HG03460 (cell line): ENCODE results near the gene RASGRF2.
"Not testable (repeated sequence)": the region's sequence is repeated elsewhere in the genome, so short reads cannot be mapped to it uniquely, and the experiment has no call there.

ENCODE experiments used
- ATAC-seq: cut with Tn5 transposase; IDR thresholded peaks from one replicate; pipeline ENCODE4 v1.9.1; 2021; ENCODE audit not compliant: unreplicated experiment

The RASGRF2 gene

DNA sequence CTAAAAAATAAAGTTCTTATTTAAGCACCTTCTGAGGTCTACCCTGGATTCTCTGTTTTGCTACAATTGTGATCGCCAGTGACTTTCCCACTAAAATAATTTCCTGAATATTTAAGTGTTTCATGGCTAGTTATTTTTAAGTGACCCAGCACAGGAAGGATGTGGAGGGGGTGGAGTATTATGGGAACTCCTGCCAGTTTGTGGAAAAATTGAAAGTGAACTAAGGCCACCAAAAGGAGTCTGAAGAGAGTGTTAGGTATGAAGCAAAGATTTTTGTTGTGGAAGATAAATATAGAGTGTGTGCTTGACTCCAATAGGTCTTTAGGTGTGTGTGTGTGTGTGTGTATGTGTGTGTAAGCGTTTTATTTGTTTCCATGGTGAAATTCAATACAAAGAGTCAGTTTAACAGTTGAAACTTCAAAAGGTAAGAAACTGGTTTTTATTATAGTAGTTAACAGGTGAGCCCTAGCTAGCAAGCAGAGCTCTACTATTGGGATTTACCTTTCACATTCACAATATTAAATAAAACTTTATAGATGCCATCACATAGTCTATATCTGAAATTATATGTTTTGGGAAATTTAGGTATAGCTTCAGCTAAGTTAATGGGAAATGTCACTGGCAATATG lies 25.6 kb downstream of the RASGRF2 start:
- ATAC-seq: no peak

DNA sequence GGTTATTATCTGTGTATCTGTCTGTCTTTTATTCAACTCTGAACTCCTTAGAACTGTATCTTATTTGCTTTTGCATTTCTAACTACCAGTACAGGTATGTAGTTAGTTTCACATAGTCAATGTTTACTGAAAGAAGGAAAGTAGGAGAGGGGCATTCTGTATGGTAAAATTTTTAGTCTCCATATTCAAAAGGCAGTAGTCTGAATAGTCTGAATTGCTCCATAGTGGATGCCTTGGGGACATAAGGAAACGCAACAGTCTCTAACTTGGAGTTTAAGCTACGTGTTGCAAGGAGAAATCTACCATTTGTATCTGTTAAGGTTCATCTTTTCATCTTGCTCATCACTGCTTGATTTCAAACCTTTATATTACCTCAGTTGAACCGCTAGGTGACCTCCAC lies 26.2 kb downstream of the RASGRF2 start:
- no peak for ATAC-seq

DNA sequence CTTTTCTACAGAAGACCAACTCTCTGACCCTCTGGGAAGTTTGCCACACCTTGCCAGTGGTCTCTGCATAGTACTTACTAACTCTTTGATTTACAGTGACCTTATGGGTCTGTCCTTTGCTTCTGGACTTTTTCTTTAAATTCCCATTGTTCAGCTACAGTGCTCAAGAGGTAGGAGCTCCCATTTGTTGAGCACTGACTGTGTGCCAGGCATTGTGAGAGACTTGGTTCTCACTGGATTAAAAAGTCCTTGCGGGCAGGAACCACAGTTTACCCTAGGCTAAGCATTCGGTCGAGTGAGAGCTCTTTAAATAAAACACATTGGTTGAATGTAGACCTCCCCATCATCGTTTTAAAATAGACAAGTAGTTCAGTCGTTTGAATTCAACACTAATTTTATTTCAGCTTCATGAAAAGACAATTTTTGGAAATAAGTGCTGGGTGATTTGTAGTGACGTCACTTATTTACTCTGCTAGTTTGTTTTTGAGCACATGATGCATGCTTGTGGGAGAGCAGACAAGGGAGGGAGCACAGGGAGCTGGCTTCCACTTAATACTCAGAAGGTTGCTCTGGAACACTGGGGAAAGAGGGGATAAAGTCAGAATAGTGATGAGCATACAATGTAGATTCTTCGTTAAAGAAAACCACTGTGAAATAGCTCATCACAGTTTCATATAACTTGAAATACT lies 27.1 kb downstream of the RASGRF2 start:
- ATAC-seq: no peak

DNA sequence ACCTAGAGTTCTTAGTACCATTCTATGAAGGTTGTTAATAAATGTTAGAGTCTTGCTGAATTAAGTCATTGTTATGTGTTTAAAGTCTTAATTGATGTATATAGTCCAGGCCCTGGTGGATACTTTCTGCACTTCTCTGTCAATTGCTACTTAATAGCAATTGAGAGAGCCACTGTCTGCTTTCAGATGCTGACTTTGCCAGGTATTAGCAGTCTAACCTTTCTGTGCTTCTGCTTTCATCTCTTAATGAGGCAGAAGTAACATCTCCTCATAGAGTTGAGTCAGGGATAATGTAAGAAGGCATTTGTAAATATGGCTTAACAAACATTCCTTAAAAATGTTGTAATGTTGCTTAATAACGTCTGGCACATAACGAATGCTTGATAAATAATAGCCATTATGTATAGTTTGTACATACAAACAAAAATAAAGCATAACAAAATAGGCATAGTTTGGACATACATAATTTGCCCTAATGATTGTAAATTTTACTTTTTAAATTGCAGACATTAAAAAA lies 28.3 kb downstream of the RASGRF2 start:
- no peak for ATAC-seq

DNA sequence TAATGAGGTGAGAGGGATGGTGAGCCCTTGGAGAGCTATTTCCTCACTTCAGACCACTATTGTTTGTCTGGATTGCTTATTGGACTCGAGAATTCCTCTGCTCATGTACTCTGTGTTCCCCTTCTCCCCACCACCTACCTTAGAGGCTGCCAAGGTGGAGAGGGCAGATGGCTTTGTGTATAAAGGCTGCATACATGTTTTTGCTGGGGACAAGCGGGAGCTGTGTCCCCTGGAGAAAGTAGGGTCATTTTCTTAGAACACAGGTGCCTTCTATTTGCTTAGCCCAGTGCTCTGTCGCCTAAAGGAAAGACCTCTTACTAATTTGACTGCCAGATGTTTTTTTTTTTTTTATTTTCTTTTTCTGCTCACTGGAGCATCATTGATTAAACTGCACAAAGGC lies 29.7 kb downstream of the RASGRF2 start:
- no peak for ATAC-seq

DNA sequence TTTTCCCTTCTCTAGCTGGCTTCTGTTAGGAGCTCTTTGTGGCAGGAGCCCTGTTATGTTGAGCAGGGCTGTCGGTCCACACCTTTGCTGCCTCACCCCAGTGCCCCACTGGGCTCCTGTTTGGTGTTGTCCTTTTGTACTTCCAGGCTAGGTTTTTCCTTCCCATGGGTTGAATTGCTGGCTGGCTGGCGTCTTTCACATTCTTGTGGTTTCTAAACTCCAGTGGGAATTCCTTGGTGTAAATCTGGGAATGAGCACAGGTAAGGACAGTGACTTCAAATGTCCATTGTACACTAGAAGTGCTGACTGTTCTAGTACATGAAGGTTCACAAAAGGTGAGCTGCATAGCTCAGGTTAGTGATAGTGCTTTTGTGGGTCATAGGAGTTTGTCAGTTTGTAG lies 30.4 kb downstream of the RASGRF2 start:
- ATAC-seq: no peak

DNA sequence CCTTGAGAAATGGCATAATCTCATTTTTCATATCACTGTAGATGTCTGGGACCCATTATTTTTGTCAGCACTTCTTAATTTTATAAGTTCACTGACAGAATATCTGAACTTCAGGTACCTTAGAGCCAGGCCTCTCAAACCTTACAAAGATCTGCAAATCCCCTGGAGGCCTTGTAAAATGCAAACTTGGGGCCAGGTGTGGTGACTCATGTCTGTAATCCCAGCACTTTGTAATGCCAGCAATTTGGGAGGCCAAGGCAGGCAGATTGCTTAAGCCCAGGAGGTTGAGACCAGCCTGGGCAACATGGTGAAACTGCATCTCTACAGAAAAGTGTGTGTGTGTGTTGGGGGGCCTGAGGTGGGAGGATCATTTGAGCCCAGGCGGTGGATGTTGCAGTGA lies 30.8 kb downstream of the RASGRF2 start:
- ATAC-seq: no peak

DNA sequence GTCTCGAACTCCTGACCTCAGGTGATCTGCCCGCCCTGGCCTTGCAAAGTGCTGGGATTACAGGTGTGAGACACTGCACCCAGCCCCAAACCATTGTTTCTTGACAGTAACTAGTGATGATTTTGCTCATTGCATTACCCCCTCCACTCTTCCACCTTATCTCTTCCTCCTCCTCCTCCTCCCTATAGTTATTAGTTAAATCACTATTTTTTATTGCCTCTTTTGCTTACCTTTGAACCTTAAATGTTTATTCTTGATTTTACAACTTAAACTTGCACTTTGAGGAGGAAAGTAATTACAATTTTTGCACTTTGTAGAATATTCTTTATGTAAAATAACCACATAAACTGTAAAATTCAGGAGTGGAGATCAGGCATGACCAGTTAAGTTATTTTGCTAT lies 35.7 kb downstream of the RASGRF2 start:
- ATAC-seq: no peak

DNA sequence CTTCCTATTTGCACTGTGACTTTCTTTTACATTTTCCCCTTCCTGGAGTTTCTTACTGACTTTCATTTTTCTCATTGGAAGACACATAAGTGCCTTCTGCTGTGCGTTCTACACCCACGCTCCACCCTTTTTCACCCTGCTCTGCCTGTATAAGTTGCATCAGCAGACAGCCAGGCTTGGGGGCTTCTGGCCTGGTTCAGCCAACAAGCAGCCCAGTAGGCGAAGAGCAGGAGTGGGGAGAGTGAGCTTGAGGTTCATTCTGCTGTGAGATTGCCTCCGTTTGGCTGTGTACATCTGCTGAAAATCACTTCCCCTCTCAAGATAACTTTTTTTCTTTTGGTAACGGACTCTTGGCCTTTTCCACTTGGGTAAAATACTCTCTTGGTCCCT lies 38.4 kb downstream of the RASGRF2 start:
- ATAC-seq: no peak

DNA sequence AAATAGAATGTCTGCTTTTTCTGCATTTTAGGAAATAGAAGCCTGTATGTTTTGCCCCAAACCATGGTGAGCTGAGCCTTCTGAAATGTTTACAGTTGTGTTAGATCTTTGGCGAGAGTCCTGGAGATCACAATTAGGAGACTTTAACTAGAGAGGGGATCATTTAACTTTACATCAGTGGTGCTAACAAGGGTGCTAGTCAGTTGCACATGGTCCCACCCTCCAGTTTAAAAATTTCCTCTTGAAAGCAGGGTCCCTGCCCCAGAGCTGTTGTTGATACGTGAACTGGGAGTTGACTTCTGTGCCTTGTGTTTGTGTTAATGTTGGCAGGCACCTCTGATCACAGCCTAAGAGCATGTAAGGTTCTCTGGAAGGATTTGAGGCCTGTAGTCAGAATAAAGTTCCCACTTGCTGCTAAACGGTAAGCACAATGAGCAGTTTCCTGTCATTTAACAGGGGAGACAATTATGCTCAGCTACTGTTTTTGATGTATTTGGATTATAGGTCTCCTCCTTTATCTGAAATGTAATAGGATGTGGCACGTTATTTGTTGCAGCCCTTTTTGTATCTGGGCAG lies 43.7 kb downstream of the RASGRF2 start:
- ATAC-seq: no peak

DNA sequence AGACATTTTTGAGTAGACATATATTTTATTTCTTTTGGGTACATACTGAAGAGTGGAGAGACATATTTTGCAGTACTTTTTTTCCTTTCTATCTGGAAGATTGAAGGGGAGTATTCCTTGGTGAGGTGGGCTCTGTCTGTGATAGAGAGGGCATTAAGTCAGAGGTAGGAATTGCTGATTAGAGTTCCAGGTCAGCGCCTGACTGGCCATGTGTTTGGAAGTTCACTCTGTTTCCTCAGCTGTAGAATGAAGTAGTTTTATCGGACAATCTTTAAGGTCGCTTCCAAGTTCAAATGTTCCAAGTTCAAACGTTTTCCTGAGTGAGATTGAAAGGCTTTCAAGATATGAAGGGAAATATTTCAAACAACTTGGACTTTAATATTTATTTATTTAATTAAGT lies 45.5 kb downstream of the RASGRF2 start:
- ATAC-seq: no peak

DNA sequence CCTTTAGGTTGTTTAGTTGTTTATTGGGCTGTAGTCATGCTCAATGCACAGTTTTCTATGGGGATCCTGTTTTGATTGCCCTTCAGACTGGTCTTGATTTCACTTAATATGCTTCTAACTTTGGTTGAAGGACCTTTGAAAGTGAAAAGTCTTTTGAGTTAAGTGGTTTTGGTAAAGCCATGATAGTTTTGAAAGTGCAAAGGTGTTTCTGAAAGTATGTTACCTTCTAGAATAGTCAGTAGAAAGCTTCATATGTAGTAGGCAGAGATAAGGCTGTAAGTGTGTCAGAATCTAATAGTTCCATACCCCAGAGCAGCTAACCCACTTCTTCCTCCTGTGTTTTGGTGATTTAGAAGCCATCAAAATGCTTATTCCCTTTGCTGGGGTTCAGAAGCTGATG lies 46.1 kb downstream of the RASGRF2 start:
- ATAC-seq: no peak

DNA sequence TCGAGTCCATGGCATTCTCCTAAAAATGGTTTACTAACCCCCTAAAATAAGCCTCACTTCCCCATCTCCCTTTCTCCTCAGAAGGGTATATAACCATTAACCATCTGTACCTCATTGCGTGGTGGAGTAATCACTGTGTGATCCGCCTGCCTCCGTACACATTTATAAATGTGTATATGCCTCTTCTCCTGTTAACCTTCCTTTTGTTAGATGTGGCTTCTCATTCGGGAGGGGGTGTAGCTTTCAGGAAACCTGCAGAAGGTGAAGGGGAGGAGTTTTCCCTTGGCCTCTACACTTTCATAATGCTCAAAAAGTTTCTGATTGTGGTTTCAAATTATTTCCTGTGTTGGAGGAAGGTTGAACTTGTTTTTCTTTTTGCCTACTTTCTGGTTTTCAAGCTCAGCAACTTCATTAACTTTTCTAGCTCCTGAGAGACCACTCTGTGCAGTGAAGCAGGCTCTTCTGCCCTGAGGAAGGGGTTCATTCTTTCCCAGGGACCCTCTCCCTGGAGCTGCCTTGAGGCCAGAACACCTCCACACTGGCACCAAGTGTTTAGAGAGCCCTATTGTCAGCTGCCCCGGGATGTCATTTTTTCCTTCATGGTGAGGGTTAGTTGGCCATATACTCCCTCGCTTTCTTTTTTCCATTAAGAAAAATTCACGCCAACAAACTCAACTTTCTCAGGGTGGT lies 46.9 kb downstream of the RASGRF2 start:
- no peak for ATAC-seq

DNA sequence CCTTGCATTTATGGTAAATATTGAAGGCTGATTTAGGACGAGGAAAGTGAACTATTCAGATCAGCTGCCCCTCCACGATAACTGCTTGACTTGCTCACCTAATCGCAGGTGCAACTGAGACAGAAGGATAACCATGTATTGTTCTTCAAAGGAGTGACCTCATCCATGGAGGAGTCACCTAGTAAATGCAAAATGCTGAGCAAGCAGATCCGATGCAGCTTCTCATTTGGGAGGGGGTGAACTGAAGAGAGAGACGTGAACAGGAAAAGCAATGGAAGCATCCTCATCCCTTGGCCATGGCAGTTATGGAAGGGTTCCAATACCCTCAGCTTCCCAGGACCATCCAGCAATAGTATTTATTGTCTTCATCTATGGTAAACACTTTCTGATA lies 47.5 kb downstream of the RASGRF2 start:
- ATAC-seq: no peak

DNA sequence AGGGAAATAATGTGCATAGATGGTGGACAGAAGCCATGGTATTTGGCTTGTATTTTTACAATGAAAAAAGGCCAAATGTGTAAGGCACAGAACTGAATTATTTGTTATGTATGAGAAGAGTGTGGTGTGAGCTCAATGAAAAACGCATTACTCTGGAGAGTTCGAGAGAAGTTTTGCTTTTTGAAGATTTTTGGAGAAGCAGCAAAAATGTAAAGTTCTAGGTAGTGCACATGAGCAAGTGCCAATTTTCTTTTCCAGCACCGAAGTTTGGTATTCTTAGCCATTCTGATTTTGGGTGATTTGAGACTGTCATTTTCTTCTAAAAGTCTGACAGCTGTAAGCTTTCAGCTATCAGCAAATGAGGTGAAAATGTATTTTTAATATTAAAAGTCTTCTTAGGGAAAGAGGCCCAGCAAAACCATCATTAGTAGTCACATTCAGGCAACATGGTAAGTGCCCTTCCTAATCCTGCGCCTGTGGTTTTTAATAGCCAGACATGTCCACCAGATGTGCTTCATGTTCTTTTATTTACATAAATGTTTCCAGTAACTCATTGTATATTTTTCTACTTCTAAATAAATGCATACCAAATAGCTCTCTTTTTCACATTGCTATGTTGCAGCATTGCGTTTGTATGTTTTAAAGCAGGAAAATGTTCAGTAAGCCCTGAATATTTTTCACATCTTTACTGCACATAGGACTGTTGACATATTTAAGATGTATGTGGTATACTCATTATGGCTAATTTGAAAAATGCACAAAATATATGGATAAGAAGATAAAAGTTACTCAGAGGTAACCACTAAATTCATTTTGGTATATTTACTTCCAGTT lies 50.4 kb downstream of the RASGRF2 start:
- no peak for ATAC-seq

DNA sequence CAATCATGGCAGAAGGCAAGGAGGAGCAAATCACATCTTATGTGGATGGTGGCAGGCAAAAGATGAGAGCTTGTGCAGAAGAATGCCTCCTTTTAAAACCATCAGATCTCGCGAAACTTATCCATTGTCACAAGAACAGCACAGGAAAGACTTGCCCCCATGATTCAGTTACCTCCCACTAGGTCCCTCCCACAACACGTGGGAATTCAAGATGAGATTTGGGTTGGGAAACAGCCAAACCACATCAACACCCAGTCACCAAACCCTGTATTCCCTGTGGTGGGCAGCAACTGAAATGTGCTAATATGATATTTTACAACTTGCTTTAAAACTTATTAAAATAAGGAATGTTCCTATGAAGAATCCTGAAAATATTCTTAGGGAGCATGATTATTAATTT lies 54.2 kb downstream of the RASGRF2 start:
- no peak for ATAC-seq

DNA sequence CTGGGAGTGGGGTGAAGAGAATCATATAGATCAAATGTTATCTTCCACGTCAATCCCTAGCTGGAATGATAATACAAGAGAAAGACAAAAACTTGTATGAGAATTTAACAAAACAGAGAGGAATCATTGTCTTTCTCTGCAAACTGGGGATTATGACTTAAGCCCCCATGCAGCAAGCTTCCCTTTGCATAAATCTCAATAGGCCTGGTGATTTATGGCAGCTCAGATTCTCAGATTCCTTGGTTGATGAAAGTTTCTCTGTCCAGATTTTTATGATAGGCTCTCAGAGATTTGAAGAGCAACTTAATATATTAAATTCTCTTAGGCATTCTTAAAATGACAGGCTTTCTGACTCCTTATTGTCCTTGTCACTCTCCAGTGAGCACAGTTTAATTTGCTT lies 56.0 kb downstream of the RASGRF2 start:
- ATAC-seq: no peak

DNA sequence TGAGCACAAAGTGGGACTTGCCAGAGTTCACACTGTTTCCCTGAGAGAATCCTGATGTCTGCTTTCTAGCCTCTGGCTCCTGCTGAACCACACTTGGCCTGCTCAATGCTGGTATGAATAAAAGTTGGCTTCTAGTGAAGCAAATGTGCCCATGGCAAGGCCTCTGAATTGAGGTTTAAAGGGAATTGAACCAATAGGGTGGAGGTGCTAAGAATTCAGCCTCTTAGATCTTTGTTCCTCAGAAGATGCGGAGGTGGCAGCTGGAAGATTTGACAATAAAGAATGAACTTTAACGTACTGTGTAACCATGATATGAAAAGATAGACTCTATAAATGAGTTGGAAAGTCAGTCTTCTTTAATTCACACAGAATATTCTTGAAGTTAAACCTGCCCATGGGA lies 57.2 kb downstream of the RASGRF2 start:
- ATAC-seq: no peak

DNA sequence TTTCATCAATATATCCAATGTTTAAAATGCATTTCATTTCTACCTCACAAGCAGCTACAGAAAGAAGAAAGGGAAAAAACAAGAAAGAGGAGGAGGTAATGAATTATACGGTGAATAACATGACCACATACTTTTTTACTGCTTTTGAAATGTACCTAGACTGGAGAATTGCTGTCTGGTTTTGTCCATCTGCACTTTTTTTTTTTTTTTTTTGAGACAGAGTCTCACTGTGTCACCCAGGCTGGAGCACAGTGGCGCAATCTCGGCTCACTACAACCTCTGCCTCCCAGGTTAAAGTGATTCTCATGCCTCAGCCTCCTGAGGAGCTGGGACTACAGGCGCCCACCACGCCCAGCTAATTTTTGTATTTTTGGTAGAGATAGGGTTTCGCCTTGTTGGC lies 58.4 kb downstream of the RASGRF2 start:
- not testable (repeated sequence) for ATAC-seq

DNA sequence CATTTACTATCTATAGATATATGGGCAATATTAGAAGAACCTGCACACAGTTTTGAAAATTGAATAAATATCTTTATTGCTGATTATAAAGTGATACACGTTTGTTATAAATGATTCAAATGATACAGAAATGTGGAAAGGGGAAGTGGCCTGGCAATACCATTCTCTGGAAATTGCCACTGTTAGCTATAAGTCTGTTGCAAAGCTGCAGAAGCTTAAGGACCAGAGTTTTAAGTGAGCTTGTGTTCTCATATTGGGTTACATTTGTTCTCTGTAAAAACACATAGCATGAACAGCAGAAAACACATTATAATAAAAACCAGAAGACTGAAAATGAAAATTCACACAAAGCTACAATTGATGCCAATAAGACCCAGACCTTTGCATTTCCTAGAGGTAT lies 59.6 kb downstream of the RASGRF2 start:
- no peak for ATAC-seq
